Endothelial cell of hepatic sinusoid (primary cell): ENCODE data around the gene LHPP.

Source experiments
- in situ Hi-C: cut with HindIII; loops from 2 replicates; pipeline ENCODE4 v1.10.0; 2017; ENCODE audit warnings: low sequenced_read_pairs

LHPP gene

GRCh38 chr10:124616040-124616835 is 154.6 kb downstream of the LHPP start:
- in situ Hi-C loops, result loop anchor here (5.0 kb wide), 2 partner anchors 34 to 79 kb away; no protein-coding TSS in a partner anchor

DNA sequence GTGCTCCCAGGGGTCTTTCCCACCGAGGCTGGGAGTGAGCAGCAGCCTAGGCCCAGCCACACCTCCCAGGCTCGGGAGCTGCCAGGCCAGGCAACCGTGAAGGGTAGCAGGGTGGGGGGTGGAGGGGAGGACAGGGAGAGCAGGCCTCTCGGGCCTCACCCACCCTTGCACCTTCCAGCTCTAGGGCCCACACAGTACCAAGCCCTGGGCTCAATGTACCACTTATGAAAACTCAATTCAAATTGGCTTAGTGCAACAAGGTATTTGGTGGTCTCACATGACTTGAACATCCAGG is 155.2 kb downstream of the LHPP start:
- in situ Hi-C loops, result loop anchor here (5.0 kb wide), 2 partner anchors 34 to 79 kb away; no protein-coding TSS in a partner anchor

DNA sequence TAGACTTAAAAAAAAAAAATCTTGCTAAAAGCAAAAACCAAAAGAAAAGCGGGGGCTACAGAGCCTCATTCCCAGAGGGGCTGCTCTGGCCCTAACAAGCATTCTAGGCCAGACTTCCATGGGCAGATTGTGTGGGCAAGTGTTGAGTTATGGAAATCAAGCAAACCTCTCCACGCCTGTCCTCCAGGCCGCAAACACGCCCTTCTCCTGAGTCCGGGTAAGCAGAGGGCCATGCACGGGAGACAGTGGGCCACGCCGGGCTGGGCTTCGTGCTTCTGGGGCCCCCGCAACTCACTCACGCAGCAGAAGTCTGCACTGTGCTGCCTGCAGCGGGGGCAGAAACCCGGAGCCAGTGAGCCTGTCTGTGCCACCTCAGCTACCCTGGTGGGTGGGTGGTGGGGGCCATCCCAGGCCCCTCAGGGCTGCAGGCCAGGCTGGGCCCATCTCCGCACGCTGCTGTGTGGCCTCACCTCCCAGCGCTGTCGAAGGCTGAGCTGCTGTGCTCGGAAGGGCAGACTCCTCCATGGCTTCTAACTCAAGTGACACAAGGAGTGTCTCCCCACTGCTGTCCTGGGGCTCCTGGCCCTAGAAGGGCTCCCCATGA is 156.9 kb downstream of the LHPP start:
- in situ Hi-C loops, result loop anchor here (5.0 kb wide), 2 partner anchors 36 to 81 kb away; no protein-coding TSS in a partner anchor

GRCh38 chr10:124619195-124619594 is 157.6 kb downstream of the LHPP start:
- in situ Hi-C loops, result loop anchor here (5.0 kb wide), 2 partner anchors 37 to 82 kb away; no protein-coding TSS in a partner anchor

- in situ Hi-C loops, result loop anchor here (5.0 kb wide), 3 partner anchors 38 to 83 kb away; no protein-coding TSS in a partner anchor
These were observed 158.3 kb downstream of the LHPP start for GRCh38 chr10:124619802-124620490.

GRCh38 chr10:124621637-124622036 is 160.0 kb downstream of the LHPP start:
- in situ Hi-C loops, result loop anchor here (5.0 kb wide), 1 partner anchor 66 kb away; no protein-coding TSS in a partner anchor

DNA sequence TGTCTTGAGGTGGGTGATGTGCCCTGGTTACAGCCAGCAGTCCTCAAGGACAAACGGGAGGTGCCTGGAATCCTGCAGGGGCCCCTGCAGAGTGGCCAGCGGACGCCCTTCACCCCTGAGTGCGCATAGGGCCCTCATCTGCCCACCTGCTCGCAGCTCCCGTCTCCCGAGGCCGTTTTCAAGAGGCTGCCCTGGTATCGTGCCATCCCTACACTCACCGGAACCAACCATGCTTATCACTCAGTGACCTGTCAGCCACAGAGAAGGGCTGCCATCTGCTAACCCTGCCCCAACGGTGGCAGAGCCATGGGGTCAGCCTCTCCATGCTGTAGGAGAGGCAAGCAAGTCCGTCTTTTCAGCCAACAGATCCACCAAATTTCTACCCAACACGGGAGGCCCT is 160.5 kb downstream of the LHPP start:
- in situ Hi-C loops, result loop anchor here (5.0 kb wide), 1 partner anchor 65 kb away; no protein-coding TSS in a partner anchor

GRCh38 chr10:124622866-124623536 is 161.4 kb downstream of the LHPP start:
- in situ Hi-C loops, result loop anchor here (5.0 kb wide), 1 partner anchor 64 kb away; no protein-coding TSS in a partner anchor

DNA sequence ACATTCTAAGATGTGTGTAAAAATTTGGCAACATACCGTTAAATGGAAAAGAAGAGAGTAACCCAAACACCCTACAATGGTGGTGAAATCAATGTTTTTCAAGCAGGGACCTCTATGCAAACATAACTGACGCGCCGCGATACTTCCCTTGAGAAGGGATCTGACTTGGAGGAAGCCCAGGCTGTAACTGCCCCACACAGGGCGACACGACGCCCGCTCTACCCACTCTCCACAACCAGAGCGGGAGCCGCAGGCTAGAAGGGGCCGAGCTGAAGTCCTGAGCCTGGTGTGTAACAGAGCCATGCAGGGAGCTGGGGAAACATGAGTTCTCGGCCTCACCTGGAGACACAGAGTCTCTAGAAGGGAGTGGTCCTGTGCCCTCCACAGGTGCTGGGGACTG is 162.4 kb downstream of the LHPP start:
- in situ Hi-C loops, result loop anchor here (5.0 kb wide), 1 partner anchor 63 kb away; no protein-coding TSS in a partner anchor

GRCh38 chr10:124624466-124624865 is 162.8 kb downstream of the LHPP start:
- in situ Hi-C loops, result loop anchor here (5.0 kb wide), 1 partner anchor 63 kb away; no protein-coding TSS in a partner anchor

GRCh38 chr10:124624895-124625294 is 163.3 kb downstream of the LHPP start:
- in situ Hi-C loops, result loop anchor here (5.0 kb wide), 1 partner anchor 62 kb away; no protein-coding TSS in a partner anchor

DNA sequence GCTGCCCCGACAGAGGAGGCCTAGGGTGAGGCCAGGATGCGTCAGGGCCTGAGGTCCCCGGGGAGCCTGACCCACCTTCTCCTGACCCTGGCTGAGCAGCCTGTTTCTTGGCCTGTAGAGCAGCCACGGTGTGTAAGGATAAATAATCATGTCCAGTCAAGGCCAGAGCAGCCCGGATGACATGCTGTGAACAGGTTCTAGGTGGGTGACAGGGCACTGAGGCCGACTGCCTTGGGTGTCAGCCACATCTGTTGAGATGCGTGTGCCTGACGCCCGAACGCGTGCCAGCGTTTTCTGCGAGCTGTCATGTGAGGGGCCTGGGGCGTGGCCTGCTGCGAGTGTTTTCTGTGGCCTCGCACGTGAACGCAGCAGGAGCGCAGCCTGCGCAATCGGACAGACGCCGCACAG is 164.2 kb downstream of the LHPP start:
- in situ Hi-C loops, result no loop called here

- in situ Hi-C loops, result no loop called here
These were observed 165.2 kb downstream of the LHPP start for GRCh38 chr10:124626759-124627380.

DNA sequence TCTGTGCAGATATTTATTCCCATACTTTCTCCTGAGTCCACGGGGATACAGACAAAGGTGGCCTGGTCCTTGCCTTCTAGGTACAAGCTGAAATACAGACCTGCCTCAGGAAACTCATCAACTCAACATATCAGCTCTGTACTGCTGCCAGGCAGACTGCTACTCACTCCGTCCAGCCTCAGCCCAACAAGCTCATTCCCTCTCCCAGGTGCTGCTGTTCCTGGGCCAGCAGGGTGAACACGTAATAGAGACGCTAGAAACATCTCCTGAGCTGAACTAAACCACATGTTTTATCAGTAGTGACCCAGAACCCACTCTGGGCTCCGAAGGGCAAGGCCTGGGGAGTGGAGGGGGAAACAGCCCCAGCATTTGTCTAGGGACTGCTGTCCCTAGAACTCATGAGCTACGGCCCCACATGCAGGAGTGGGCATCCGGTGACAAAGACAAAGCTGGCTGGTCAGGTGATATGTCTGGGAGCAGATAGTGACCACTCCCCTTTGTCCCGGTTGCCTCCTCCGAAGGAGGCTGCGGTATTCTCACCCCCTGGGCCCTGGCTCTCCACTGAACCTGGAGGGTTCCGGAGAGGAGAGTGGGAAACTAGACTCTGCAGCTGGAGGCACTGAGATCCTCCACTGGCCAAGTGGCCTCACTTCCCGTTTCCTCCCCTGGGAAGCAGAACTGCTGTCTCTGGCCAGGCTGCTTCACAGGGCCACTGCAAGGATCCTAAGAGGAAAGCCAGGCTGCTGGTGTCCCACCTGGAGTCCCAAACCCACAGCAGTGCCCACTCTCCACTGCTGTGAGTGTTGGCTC is 166.4 kb downstream of the LHPP start:
- in situ Hi-C loops, result no loop called here

DNA sequence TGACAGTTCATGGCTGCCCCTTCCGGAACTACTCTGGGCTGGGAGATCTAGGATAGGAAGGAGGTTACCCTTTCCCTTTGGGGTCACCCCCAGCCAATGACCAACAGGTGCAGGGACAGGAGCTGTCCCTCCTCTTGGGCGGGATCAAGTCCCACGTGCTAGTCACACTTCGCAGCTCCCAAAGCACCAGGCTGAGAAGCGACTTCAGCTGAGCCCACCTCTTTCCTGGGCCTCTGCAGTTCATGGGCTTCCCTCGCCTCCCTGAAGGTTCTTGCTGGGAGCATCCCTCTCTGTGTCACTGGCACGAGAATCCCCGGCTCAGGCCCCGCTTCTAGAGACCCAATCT is 167.0 kb downstream of the LHPP start:
- in situ Hi-C loops, result no loop called here

DNA sequence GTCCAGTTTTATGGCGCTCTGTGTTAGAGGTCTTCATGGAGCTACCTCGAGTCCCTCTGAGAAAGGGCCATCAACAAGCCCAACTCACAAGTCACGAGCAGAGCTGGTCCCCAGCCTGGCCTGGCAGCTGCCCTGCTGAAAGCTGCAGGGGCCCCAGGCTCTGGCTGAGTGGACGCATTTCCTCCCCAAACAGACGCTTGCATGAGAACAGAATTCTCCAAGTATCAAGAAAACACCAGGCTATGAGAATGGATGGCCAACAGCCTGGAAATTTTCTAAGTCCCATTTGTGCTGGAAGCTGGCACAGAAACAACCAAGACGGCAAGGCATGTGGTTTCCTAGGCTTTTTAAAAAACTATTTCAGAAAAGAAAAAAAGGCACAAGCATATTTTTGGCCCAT is 167.8 kb downstream of the LHPP start:
- in situ Hi-C loops, result no loop called here

DNA sequence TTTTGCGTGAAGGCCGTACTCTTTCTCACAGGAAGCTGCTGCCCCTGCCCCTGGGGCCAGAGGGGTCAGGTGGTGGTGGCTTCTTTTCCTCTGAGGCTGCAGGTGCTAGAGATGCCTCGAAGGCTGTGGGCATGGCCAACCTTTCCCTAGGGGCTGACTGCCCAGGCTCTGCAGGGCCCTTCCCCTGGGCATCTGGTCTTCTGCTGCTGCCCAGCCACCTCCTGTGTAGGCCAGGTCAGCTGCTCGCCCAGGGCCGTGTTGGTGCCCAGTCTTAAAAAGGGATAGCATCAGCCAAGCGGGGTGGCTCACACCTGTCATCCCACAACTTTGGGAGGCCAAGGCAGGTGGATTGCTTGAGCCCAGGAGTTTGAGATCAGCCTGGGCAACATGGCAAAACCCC is 168.2 kb downstream of the LHPP start:
- in situ Hi-C loops, result no loop called here

DNA sequence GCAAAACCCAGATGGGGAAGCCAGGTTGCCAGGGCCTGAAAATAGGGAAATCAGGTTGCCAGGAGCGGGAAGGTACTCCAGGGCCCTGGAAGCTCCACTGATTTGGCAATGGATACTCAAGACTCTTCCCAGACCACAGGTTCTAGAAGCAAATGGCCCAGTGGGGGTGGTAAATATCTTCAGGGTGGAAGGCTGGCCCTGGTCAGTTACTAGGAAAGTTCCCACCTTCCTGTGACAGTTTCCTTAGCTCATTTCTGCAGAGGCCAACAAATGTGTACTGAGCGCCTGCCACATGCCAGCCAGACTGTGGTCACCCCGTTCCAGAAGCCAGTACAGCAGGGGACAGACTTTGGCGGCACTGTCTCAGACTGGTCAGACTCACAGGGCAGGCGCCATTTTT is 168.9 kb downstream of the LHPP start:
- in situ Hi-C loops, result no loop called here

GRCh38 chr10:124632064-124632531 is 170.5 kb downstream of the LHPP start:
- in situ Hi-C loops, result no loop called here
